Bronchial epithelial cell (primary cell): ENCODE data around the gene SAXO1. TPM values are rescaled to one million over a fixed set of nuclear protein-coding genes. Genes with fewer than 3 reads are reported as not detected.
"Not testable (repeated sequence)": the region's sequence is repeated elsewhere in the genome, so short reads cannot be mapped to it uniquely, and the experiment has no call there.

Experiments
- DNase-seq: peaks from one replicate; pipeline ENCODE4 v3.0.0-alpha.2; 2010; ENCODE audit warnings: low read depth
- FAIRE-seq: peaks from 2 replicates; lab custom pipeline; 2011; peaks lifted over from hg19 to GRCh38; lab: Jason Lieb, UNC
- H3K27me3 ChIP-seq: 2 replicates; pipeline ENCODE4 v1.5.1; 2011; ENCODE audit warnings: low read length; ENCODE audit not compliant: control insufficient read depth, insufficient read depth
- H3K36me3 ChIP-seq: 2 replicates; pipeline ENCODE4 v1.5.1; 2011; ENCODE audit warnings: low read length; ENCODE audit not compliant: control insufficient read depth, insufficient read depth
- H3K4me3 ChIP-seq: 2 replicates; pipeline ENCODE4 v1.5.1; 2011; ENCODE audit warnings: mild to moderate bottlenecking, low read depth, low read length, control low read depth
- total RNA-seq: library from RNA; depleted of rRNA; stranded (reverse); fragments of >200 nt; gene quantifications from 2 replicates; pipeline ENCODE4 v1.2.1, GENCODE V29; 2014
- TF ChIP-seq, protein P1 (sequence below): IDR thresholded peaks from 2 replicates; pipeline ENCODE4 v1.5.1; 2011; ENCODE audit warnings: mild to moderate bottlenecking, moderate library complexity, low read length, control low read depth, inconsistent platforms; ENCODE audit not compliant: insufficient read depth, severe bottlenecking

SAXO1 gene
- total RNA-seq, 1 donor from 2014 or later, result not detected

- Histone ChIP-seq H3K27me3 (no peaks in the 10 kb centered on the region), H3K36me3 (no peaks in the 10 kb centered on the region), H3K4me3 (no peak overlapping the region)
- TF ChIP-seq, protein P1, sequence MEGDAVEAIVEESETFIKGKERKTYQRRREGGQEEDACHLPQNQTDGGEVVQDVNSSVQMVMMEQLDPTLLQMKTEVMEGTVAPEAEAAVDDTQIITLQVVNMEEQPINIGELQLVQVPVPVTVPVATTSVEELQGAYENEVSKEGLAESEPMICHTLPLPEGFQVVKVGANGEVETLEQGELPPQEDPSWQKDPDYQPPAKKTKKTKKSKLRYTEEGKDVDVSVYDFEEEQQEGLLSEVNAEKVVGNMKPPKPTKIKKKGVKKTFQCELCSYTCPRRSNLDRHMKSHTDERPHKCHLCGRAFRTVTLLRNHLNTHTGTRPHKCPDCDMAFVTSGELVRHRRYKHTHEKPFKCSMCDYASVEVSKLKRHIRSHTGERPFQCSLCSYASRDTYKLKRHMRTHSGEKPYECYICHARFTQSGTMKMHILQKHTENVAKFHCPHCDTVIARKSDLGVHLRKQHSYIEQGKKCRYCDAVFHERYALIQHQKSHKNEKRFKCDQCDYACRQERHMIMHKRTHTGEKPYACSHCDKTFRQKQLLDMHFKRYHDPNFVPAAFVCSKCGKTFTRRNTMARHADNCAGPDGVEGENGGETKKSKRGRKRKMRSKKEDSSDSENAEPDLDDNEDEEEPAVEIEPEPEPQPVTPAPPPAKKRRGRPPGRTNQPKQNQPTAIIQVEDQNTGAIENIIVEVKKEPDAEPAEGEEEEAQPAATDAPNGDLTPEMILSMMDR, result no peak
- no peak for DNase-seq
- no peak for FAIRE-seq
These were observed 96.7 kb downstream of the SAXO1 start for GRCh38 chr9:18936094-18936871.

- TF ChIP-seq, protein P1, result no peak
These were observed 97.5 kb downstream of the SAXO1 start for GRCh38 chr9:18935541-18935940.

GRCh38 chr9:18930611-18931010 is 102.4 kb downstream of the SAXO1 start:
- not testable (repeated sequence) for H3K4me3 ChIP-seq, DNase-seq, H3K36me3 ChIP-seq, H3K27me3 ChIP-seq, FAIRE-seq

More at GRCh38 chr9:18935541-18935940, 97.5 kb downstream of the SAXO1 start:
- Histone ChIP-seq H3K4me3 (no peak overlapping the region), H3K36me3 (no peaks in the 10 kb centered on the region), H3K27me3 (no peaks in the 10 kb centered on the region)
- FAIRE-seq, result no peak
- DNase-seq, result peak; percentile 8

DNA sequence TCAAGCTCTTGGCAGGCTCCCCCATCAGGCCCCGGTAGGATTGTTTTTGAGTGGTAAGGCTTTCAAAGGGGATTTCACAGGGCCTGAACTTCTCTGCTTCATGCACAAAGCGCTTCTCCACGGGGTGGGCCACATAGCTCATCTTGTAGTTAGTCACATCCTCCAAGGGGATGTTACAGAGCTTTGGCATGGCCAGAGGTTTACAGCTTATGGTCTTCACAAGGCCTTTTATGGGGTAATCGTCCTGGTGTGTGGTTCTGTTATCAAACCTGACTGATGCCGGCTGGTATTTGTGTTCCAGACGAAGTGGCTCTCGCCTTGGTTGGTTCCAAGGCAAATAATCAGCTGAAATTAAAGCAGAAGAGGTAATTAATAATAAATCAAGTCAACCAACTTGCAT is 104.3 kb downstream of the SAXO1 start:
- no peak overlapping the region for H3K4me3 ChIP-seq
- no peaks in the 10 kb centered on the region for H3K27me3 ChIP-seq
- DNase-seq (no peak), FAIRE-seq (no peak)
- TF ChIP-seq, protein P1, result no peak
- no peaks in the 10 kb centered on the region for H3K36me3 ChIP-seq

- Histone ChIP-seq H3K4me3 (no peak overlapping the region), H3K27me3 (no peaks in the 10 kb centered on the region), H3K36me3 (no peaks in the 10 kb centered on the region)
- TF ChIP-seq, protein P1, result no peak
- FAIRE-seq (no peak), DNase-seq (no peak)
These were observed 106.5 kb downstream of the SAXO1 start for GRCh38 chr9:18926513-18926912.

- H3K36me3 ChIP-seq, result no peaks in the 10 kb centered on the region
- H3K27me3 ChIP-seq, result no peaks in the 10 kb centered on the region
- DNase-seq (no peak), FAIRE-seq (no peak)
- TF ChIP-seq, protein P1, result no peak
- no peak overlapping the region for H3K4me3 ChIP-seq
These were observed 107.1 kb downstream of the SAXO1 start for GRCh38 chr9:18925880-18926279.
